ENCODE results near the gene HHIPL1.

- TF ChIP-seq CTCF (conservative IDR thresholded peaks at IDR 0.05; ENCODE audit: low read length) (no peak), EZH2phosphoT487 (IDR thresholded peaks at IDR 0.05; ENCODE audit: borderline replicate concordance) (no peak)
Measured at GRCh38 chr14:99637624-99638023, 7.3 kb upstream of the HHIPL1 start.

All from Loucy (cell line).